HepG2 (cell line): ENCODE results near the gene GNL1. TPM values are rescaled to one million over a fixed set of nuclear protein-coding genes. Genes with fewer than 3 reads are reported as not detected.
A peak's percentile ranks its signal among the peaks of the same experiment; 100 is the strongest.

ENCODE experiments used
- ATAC-seq: fragments of 200-7000 bp; cut with Tn5 transposase; 3 replicates; pipeline ENCODE4 v1.9.1; 2020; ENCODE audit warnings: mild to moderate bottlenecking, moderate library complexity
- BruUV-seq: library from RNA; stranded (reverse); fragments of 400-500 nt; replicated peaks from 2 replicates; lab custom pipeline; 2021; lab: Mats Ljungman, UMichigan
- CTCF ChIA-PET: fragments of 300-600 bp; formaldehyde crosslinking; extraction: SDS; loops from one replicate; lab custom pipeline; 2021; ENCODE audit warnings: low total read pairs, inconsistent platforms, low intra/inter-chr PET ratio; lab: Yijun Ruan, JAX
- POLR2A ChIA-PET: fragments of 350-600 bp; sonication (Branson Sonifier 250); formaldehyde crosslinking; loops from one replicate; lab custom pipeline; 2020; ENCODE audit warnings: antibody characterized with exemption, inconsistent platforms; lab: Yijun Ruan, JAX
- DNase-seq: peaks from one replicate; pipeline ENCODE4 v3.0.0-alpha.2; 2015; ENCODE audit warnings: low spot score
- FAIRE-seq: peaks from 3 replicates; lab custom pipeline; 2011; peaks lifted over from hg19 to GRCh38; lab: Jason Lieb, UNC
- H2AFZ ChIP-seq: one replicate; pipeline ENCODE4 v1.6.1; 2011; ENCODE audit warnings: low read length, inconsistent platforms
- H3K27ac ChIP-seq: fragments of 300-600 bp; 3 replicates; pipeline ENCODE4 v1.8.0; 2011; ENCODE audit warnings: mixed run types, mild to moderate bottlenecking, mixed read lengths, low read length, inconsistent platforms; ENCODE audit not compliant: insufficient read depth; ENCODE audit errors: extremely low read length
- H3K27me3 ChIP-seq, 2 experiments: fragments of 200-600 bp in 1 of 2; 2 replicates in 1 of 2; 3 replicates in 1 of 2; pipeline versions ENCODE4 v1.6.0 to v1.8.0; 2011; ENCODE audit warnings: low read length in 2 of 2, mild to moderate bottlenecking in 2 of 2, moderate library complexity in 2 of 2, inconsistent platforms in 1 of 2; ENCODE audit not compliant: insufficient read depth in 2 of 2, control insufficient read depth in 1 of 2
- H3K36me3 ChIP-seq, 2 experiments: fragments of 200-600 bp in 1 of 2; replicated peaks in 1 of 2; 2 replicates in 1 of 2; 3 replicates in 1 of 2; pipeline versions ENCODE4 v1.5.1 to v1.8.0; 2011; ENCODE audit warnings: low read length in 2 of 2, inconsistent platforms in 1 of 2; ENCODE audit not compliant: insufficient read depth in 2 of 2, control insufficient read depth in 1 of 2
- H3K4me1 ChIP-seq: 2 replicates; pipeline ENCODE4 v1.5.1; 2012; ENCODE audit warnings: low read length, inconsistent platforms; ENCODE audit not compliant: insufficient read depth
- H3K4me2 ChIP-seq: 2 replicates; pipeline ENCODE4 v1.6.0; 2011; ENCODE audit warnings: low read depth, low read length, inconsistent platforms
- H3K4me3 ChIP-seq, 3 experiments: fragments of 200-600 bp in 1 of 3; sonication (generic), shearing (Covaris generic) in 1 of 3; replicated peaks in 1 of 3; 2 replicates each; pipeline ENCODE4 v1.5.1; 2011 to 2016; ENCODE audit warnings: low read length in 3 of 3, inconsistent platforms in 2 of 3, low read depth in 2 of 3, mild to moderate bottlenecking in 2 of 3, control low read depth in 1 of 3, mixed read lengths in 1 of 3; ENCODE audit not compliant: insufficient read depth in 1 of 3
- H3K79me2 ChIP-seq: one replicate; pipeline ENCODE4 v1.6.1; 2011; ENCODE audit warnings: low read length, inconsistent platforms; ENCODE audit not compliant: insufficient read depth
- H3K9ac ChIP-seq: 2 replicates; pipeline ENCODE4 v1.6.0; 2011; ENCODE audit warnings: mild to moderate bottlenecking, low read depth, low read length, inconsistent platforms; ENCODE audit not compliant: insufficient read depth
- H3K9me3 ChIP-seq: 2 replicates; pipeline ENCODE4 v1.5.1; 2012; ENCODE audit warnings: mild to moderate bottlenecking, low read length
- H4K20me1 ChIP-seq: 2 replicates; pipeline ENCODE4 v1.6.0; 2011; ENCODE audit warnings: inconsistent platforms, mild to moderate bottlenecking, low read length, moderate library complexity; ENCODE audit not compliant: insufficient read depth
- AGO2 ChIP-seq: fragments of 200-400 bp; formaldehyde crosslinking; optimal IDR thresholded peaks from 2 replicates; pipeline ENCODE3; 2017; ENCODE audit warnings: mild to moderate bottlenecking, low read depth, low read length, moderate library complexity
- CBX2 ChIP-seq, 2 experiments: fragments of 200-600 bp in 1 of 2; sonication (generic); formaldehyde crosslinking in 1 of 2; IDR thresholded peaks; 2 replicates each; pipeline versions ENCODE4 v1.7.0 to v1.8.1; 2018 to 2022; ENCODE audit warnings: low read depth in 2 of 2, low read length in 1 of 2, mild to moderate bottlenecking in 1 of 2, missing genetic modification reagents in 1 of 2
- ETV6 ChIP-seq: sonication (generic); formaldehyde crosslinking; conservative IDR thresholded peaks from 2 replicates; pipeline ENCODE4 v1.4.0; 2020; ENCODE audit warnings: missing genetic modification reagents
- HNRNPL ChIP-seq: fragments of 200-400 bp; formaldehyde crosslinking; IDR thresholded peaks from 2 replicates; pipeline ENCODE4 v1.6.1; 2017; ENCODE audit warnings: mild to moderate bottlenecking, low read depth, low read length
- HNRNPLL ChIP-seq: fragments of 200-400 bp; formaldehyde crosslinking; IDR thresholded peaks from 2 replicates; pipeline ENCODE4 v1.6.1; 2017; ENCODE audit warnings: mild to moderate bottlenecking, low read depth, low read length; ENCODE audit not compliant: poor library complexity, severe bottlenecking
- NONO ChIP-seq, 2 experiments: fragments of 450-650 bp in 1 of 2; sonication (generic) in 1 of 2; formaldehyde crosslinking in 1 of 2; IDR thresholded peaks in 1 of 2; conservative IDR thresholded peaks in 1 of 2; 2 replicates each; pipeline versions ENCODE4 v1.6.1 to v1.8.0; 2017 to 2022; ENCODE audit warnings: mild to moderate bottlenecking in 1 of 2, missing genetic modification reagents in 1 of 2, moderate library complexity in 1 of 2
- PHB2 ChIP-seq: fragments of 450-650 bp; IDR thresholded peaks from 2 replicates; pipeline ENCODE4 v1.6.1; 2018; ENCODE audit not compliant: partially characterized antibody
- POLR2A ChIP-seq, 2 experiments: IDR thresholded peaks; 2 replicates each; pipeline ENCODE4 v1.6.1; 2011; ENCODE audit warnings: low read depth in 2 of 2, low read length in 2 of 2, mild to moderate bottlenecking in 1 of 2, moderate library complexity in 1 of 2; ENCODE audit not compliant: insufficient read depth in 1 of 2
- POLR2AphosphoS2 ChIP-seq: IDR thresholded peaks from 2 replicates; pipeline ENCODE4 v1.6.1; 2011; ENCODE audit warnings: low read depth, low read length, improper control_type of control experiment
- POLR2AphosphoS5 ChIP-seq: IDR thresholded peaks from 2 replicates; pipeline ENCODE4 v1.6.1; 2012; ENCODE audit warnings: low read depth, low read length
- PRMT3 ChIP-seq: sonication (generic); formaldehyde crosslinking; IDR thresholded peaks from 2 replicates; pipeline ENCODE4 v1.8.1; 2022; ENCODE audit warnings: low read depth, mild to moderate bottlenecking, moderate library complexity, missing genetic modification reagents, borderline replicate concordance
- RBM22 ChIP-seq: fragments of 200-400 bp; formaldehyde crosslinking; optimal IDR thresholded peaks from 2 replicates; pipeline ENCODE3; 2017; ENCODE audit warnings: mild to moderate bottlenecking, low read length, moderate library complexity
- THAP8 ChIP-seq: sonication (generic); formaldehyde crosslinking; IDR thresholded peaks from 2 replicates; pipeline ENCODE4 v1.5.1; 2020; ENCODE audit warnings: missing genetic modification reagents, mild to moderate bottlenecking, borderline replicate concordance
- ZFP36 ChIP-seq: fragments of 150-350 bp; IDR thresholded peaks from 2 replicates; pipeline ENCODE4 v1.6.1; 2018; ENCODE audit warnings: borderline replicate concordance, low read length, low read depth; ENCODE audit not compliant: partially characterized antibody
- ZFP41 ChIP-seq: sonication (generic); formaldehyde crosslinking; IDR thresholded peaks from 2 replicates; pipeline ENCODE4 v1.4.0; 2020; ENCODE audit warnings: mild to moderate bottlenecking, missing genetic modification reagents, borderline replicate concordance
- ZFYVE20 ChIP-seq: sonication (generic); formaldehyde crosslinking; IDR thresholded peaks from 2 replicates; pipeline ENCODE4 v1.8.0; 2023; ENCODE audit warnings: low read depth, mild to moderate bottlenecking, moderate library complexity, missing genetic modification reagents, borderline replicate concordance
- ZNF143 ChIP-seq: sonication (generic); formaldehyde crosslinking; IDR thresholded peaks from 2 replicates; pipeline ENCODE4 v1.4.0; 2020; ENCODE audit warnings: missing genetic modification reagents
- ZNF441 ChIP-seq: sonication (generic); formaldehyde crosslinking; IDR thresholded peaks from 2 replicates; pipeline ENCODE4 v1.7.0; 2021; ENCODE audit warnings: missing genetic modification reagents, borderline replicate concordance
- ZNF576 ChIP-seq: sonication (generic); formaldehyde crosslinking; IDR thresholded peaks from 2 replicates; pipeline ENCODE4 v1.4.0; 2020; ENCODE audit warnings: mild to moderate bottlenecking, missing genetic modification reagents
- ZNF883 ChIP-seq: sonication (generic); formaldehyde crosslinking; IDR thresholded peaks from 2 replicates; pipeline ENCODE4 v1.5.1; 2020; ENCODE audit warnings: mild to moderate bottlenecking, missing genetic modification reagents; ENCODE audit errors: not compliant biosample characterization
- ZNF891 ChIP-seq: sonication (generic); formaldehyde crosslinking; IDR thresholded peaks from 2 replicates; pipeline ENCODE4 v1.5.0; 2020; ENCODE audit warnings: mild to moderate bottlenecking, missing genetic modification reagents
- WGBS: methylation state at CpG from one replicate; pipeline ENCODE4 v1.1.6; 2017; ENCODE audit warnings: low lambda C conversion rate; 5-methylcytosine and 5-hydroxymethylcytosine counted together
- in situ Hi-C: cut with HindIII; loops from 2 replicates; pipeline ENCODE4 v1.10.0; 2017; ENCODE audit warnings: low pct_unique_long_range_greater_than_20kb; ENCODE audit not compliant: extremely low pct_ligation_motif_present
- intact Hi-C: fragments of 100-400 bp; cut with micrococcal nuclease; formaldehyde crosslinking; loops from one replicate; pipeline ENCODE4 v1.10.0; 2022; ENCODE audit not compliant: unreplicated experiment
- polyA plus RNA-seq, 8 experiments: library from polyadenylated mRNA; depleted of rRNA in 3 of 8; stranded (reverse) in 7 of 8; unstranded in 1 of 8; fragments of >200 nt; fragmentation: Illumina TruSeq in 4 of 8; extraction: Trizol in 4 of 8; gene quantifications; 2 replicates each; pipeline versions ENCODE4 v1.2.1 to v1.2.3, GENCODE V29; 2011 to 2016; ENCODE audit warnings: low read depth in 4 of 8, missing spikeins in 1 of 8, mixed read lengths in 1 of 8; ENCODE audit not compliant: insufficient read depth in 1 of 8
- total RNA-seq, 5 experiments: library from RNA; depleted of rRNA; stranded (reverse); fragments of >200 nt; fragmentation: Illumina TruSeq; extraction: Trizol; gene quantifications; 2 replicates each; pipeline ENCODE4 v1.2.3, GENCODE V29; 2016; ENCODE audit warnings: low read depth in 1 of 5

The GNL1 gene
- total and polyA plus RNA-seq, 2 of the 13 experiments (the other 11 are each of a cell fraction or from before 2014, with no cell fraction given): 35.0 to 55.6 TPM

- Histone ChIP-seq H3K9me3 (no peaks in the 10 kb centered on the region), H2AFZ (no peak overlapping the region), H3K4me3 (no peak overlapping the region), H3K36me3 (peaks cover 48 to 58% of the 10 kb centered on the region in 2 experiments), H3K79me2 (no peaks in the 10 kb centered on the region), H3K27me3 (no peaks in the 10 kb centered on the region), H3K4me2 (no peak overlapping the region), H3K9ac (no peak overlapping the region), H3K4me1 (no peaks in the 10 kb centered on the region), H3K27ac (no peak overlapping the region), H4K20me1 (no peaks in the 10 kb centered on the region)
- WGBS: 96% methylated on average over 37 of the region's 39 CpGs
- in situ Hi-C loops: loop anchor here (5.0 kb wide), 1 partner anchor 120 kb away; no protein-coding TSS in a partner anchor
- intact Hi-C loops: no loop called here
- DNase-seq: no peak
- ChIA-PET POLR2A (interaction anchor here (1.2 to 10.8 kb wide), 6 partner anchors 8 to 71 kb away, joined by 3 to 172 read pairs (median 4); partner anchors contain the start of genes ABCF1 and DHX16), CTCF (no interaction called here)
- peak; percentile 2 for ATAC-seq
- no TSS peak for BruUV-seq
- no peak for FAIRE-seq
- peak; percentile 99 for TF ChIP-seq AGO2
- TF ChIP-seq THAP8 (CRISPR knock-in tag): no peak
- peak; percentile 53 for TF ChIP-seq ZNF883 (CRISPR knock-in tag)
- peak; percentile 30 to 44; a peak in 3 of 4 replicates for TF ChIP-seq POLR2A (IDR thresholded peaks at IDR 0.05; ENCODE audit: insufficient read depth in 1 of 2, low read depth in 2 of 2, low read length in 2 of 2)
- TF ChIP-seq ZNF143 (CRISPR knock-in tag): no peak
- no peak for TF ChIP-seq CBX2 (IDR thresholded peaks at IDR 0.05; ENCODE audit: low read depth, low read length)
- TF ChIP-seq CBX2 (CRISPR knock-in tag; IDR thresholded peaks at IDR 0.05; ENCODE audit: low read depth): no peak
- no peak for TF ChIP-seq ZNF441 (CRISPR knock-in tag)
- TF ChIP-seq ZFYVE20 (CRISPR knock-in tag): no peak
- 0 out of 2 replicates have a peak, but pooled peaks have one; percentile 11 for TF ChIP-seq POLR2AphosphoS5
- no peak for TF ChIP-seq ZNF576 (CRISPR knock-in tag)
- no peak for TF ChIP-seq ZFP41 (CRISPR knock-in tag)
- peak; percentile 11 for TF ChIP-seq HNRNPLL
- peak; percentile 53 for TF ChIP-seq RBM22
- TF ChIP-seq ETV6 (CRISPR knock-in tag): no peak
- no peak for TF ChIP-seq PHB2
- TF ChIP-seq PRMT3: no peak
- TF ChIP-seq NONO (IDR thresholded peaks at IDR 0.05): no peak
- 0 out of 2 replicates have a peak, but pooled peaks have one; percentile 24 for TF ChIP-seq NONO (CRISPR knock-in tag; conservative IDR thresholded peaks at IDR 0.05)
- TF ChIP-seq POLR2AphosphoS2: peak; percentile 17; the same call in 1 of the 2 replicates
- no peak for TF ChIP-seq ZFP36
- 0 out of 2 replicates have a peak, but pooled peaks have one; percentile 35 for TF ChIP-seq ZNF891 (CRISPR knock-in tag)
- TF ChIP-seq HNRNPL: peak; percentile 73
Measured at GRCh38 chr6:30601815-30602641, 45.7 kb upstream of the GNL1 start.
